Central memory CD8-positive, alpha-beta T cell (primary cell): ENCODE data around the gene MKRN2OS.

ENCODE experiments used
- ATAC-seq: fragments of 150-1000 bp; cut with Tn5 transposase; replicated peaks from 2 replicates; pipeline ENCODE4 v1.10.0; 2022; ENCODE audit warnings: mild to moderate bottlenecking, moderate FRiP score, moderate number of reproducible peaks; ENCODE audit not compliant: poor library complexity, severe bottlenecking; ENCODE audit errors: extremely low read depth
- DNase-seq, 2 donors: peaks; one replicate each; pipeline ENCODE4 v3.0.0; 2021; ENCODE audit warnings: low spot score in 2 of 2
- H3K27ac Mint-ChIP-seq: one replicate; pipeline ENCODE4 v1.8.0; 2022; ENCODE audit warnings: low read depth, mild to moderate bottlenecking, moderate library complexity, mixed read lengths
- H3K27me3 Mint-ChIP-seq: one replicate; pipeline ENCODE4 v1.8.0; 2022; ENCODE audit warnings: mixed read lengths
- H3K36me3 Mint-ChIP-seq: one replicate; pipeline ENCODE4 v1.8.0; 2022; ENCODE audit warnings: mild to moderate bottlenecking, moderate library complexity, mixed read lengths; ENCODE audit not compliant: insufficient read depth
- H3K4me1 Mint-ChIP-seq: one replicate; pipeline ENCODE4 v1.8.0; 2022; ENCODE audit warnings: mixed read lengths
- H3K4me3 Mint-ChIP-seq: one replicate; pipeline ENCODE4 v1.8.0; 2022; ENCODE audit warnings: mild to moderate bottlenecking, moderate library complexity, mixed read lengths
- H3K9me3 Mint-ChIP-seq: one replicate; pipeline ENCODE4 v1.8.0; 2022; ENCODE audit warnings: mixed read lengths

MKRN2OS gene

DNA sequence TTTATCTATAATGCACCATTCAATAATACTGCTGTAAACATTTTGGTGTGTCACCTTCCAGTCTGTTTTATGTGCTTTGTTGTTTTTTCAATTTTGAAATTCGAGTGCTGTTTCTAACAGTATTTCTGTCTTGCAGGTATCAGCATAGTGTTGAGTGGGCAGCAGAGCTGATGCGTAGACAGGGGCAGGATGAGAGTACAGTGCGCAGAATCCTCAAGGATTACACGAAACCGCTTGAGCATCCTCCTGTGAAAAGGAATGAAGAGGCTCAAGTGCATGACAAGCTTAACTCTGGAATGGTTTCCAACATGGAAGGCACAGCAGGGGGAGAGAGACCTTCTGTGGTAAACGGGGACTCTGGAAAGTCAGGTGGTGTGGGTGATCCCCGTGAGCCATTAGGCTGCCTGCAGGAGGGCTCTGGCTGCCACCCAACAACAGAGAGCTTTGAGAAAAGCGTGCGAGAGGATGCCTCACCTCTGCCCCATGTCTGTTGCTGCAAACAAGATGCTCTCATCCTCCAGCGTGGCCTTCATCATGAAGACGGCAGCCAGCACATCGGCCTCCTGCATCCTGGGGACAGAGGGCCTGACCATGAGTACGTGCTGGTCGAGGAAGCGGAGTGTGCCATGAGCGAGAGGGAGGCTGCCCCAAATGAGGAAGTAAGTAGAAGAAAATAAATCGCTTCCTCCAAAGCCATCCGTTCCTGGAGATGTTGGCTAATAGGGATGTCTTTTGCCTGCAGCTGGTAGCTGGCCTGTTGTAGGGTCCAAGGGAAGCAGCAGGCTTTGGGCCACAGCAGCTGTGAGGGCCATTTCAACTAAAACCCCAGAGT lies 42.0 kb downstream of the MKRN2OS start:
- Mint-ChIP-seq H3K27ac (no peak overlapping the region), H3K4me1 (no peaks in the 10 kb centered on the region), H3K4me3 (no peak overlapping the region), H3K36me3 (peaks cover 29% of the 10 kb centered on the region), H3K9me3 (no peaks in the 10 kb centered on the region), H3K27me3 (no peaks in the 10 kb centered on the region)
- ATAC-seq (no peak), DNase-seq (no peak)

DNA sequence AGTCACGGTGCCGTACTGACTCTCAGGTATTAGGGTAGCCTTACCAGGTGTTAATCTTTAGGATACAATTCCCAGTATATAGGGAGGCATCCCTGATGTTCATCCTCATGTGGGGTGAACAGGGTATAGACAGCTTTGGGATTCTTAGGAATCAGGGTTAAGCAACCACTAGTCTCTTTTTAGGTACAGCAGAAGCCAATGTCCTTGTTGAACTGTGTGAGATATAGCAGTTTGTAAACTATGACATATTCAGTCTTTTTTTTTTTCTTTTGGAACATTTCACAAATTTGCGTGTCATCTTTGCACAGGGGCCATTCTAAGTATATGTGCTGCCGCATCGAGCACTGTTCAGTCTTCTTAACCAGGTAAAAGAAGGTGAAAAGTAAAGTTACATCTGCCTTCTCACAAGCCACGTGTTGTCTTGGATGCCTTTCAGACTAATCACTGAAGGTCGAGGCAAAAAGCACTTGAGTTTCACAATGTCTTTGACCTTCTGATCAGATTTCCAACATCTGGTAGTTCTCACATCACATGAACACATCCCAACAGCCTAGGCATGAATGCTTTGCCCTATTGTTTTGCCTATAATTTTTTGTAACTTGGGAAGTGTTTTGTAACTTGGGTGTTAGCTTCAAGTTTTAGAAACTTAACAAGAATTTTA lies 43.8 kb downstream of the MKRN2OS start:
- Mint-ChIP-seq H3K9me3 (no peaks in the 10 kb centered on the region), H3K4me3 (no peak overlapping the region), H3K27me3 (no peaks in the 10 kb centered on the region), H3K4me1 (no peaks in the 10 kb centered on the region), H3K36me3 (peaks cover 29% of the 10 kb centered on the region), H3K27ac (no peak overlapping the region)
- ATAC-seq (no peak), DNase-seq (no peak)

- Mint-ChIP-seq H3K9me3 (no peaks in the 10 kb centered on the region), H3K4me1 (no peaks in the 10 kb centered on the region), H3K4me3 (no peak overlapping the region), H3K27ac (no peak overlapping the region), H3K36me3 (peaks cover 26% of the 10 kb centered on the region), H3K27me3 (no peaks in the 10 kb centered on the region)
- ATAC-seq (no peak), DNase-seq (no peak)
Measured at GRCh38 chr3:12499474-12499873, 45.8 kb downstream of the MKRN2OS start.

GRCh38 chr3:12496453-12496761 lies 48.9 kb downstream of the MKRN2OS start:
- H3K4me1 Mint-ChIP-seq, result no peaks in the 10 kb centered on the region
- H3K9me3 Mint-ChIP-seq, result no peaks in the 10 kb centered on the region
- no peak overlapping the region for H3K4me3 Mint-ChIP-seq
- ATAC-seq (no peak), DNase-seq (no peak)
- peaks cover 16% of the 10 kb centered on the region for H3K36me3 Mint-ChIP-seq
- no peaks in the 10 kb centered on the region for H3K27me3 Mint-ChIP-seq
- no peak overlapping the region for H3K27ac Mint-ChIP-seq

GRCh38 chr3:12495749-12496452 lies 49.4 kb downstream of the MKRN2OS start:
- H3K4me1 Mint-ChIP-seq, result no peaks in the 10 kb centered on the region
- H3K27me3 Mint-ChIP-seq, result no peaks in the 10 kb centered on the region
- H3K4me3 Mint-ChIP-seq, result no peak overlapping the region
- H3K27ac Mint-ChIP-seq, result no peak overlapping the region
- DNase-seq, result no peak
- no peak for ATAC-seq
- H3K9me3 Mint-ChIP-seq, result no peaks in the 10 kb centered on the region
- H3K36me3 Mint-ChIP-seq, result peaks cover 17% of the 10 kb centered on the region

DNA sequence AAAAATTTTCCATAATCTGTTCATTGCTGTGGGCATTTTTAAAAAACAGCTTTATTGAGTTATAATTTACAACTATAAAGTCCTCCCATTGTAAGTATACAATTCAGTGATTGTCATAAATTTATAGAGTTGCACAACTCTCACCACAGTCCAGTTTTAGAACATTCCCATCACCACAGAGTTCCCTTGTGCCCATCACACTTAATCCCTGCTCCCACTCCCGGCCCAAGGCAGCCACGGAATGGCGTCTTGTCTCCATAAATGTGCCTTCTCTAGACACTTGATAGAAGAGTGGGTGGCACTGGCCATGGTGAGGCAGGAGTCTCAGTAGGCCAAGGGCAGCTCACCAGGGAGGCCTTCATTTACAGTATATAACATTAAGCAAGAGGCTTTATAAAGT lies 54.8 kb downstream of the MKRN2OS start:
- H3K27ac Mint-ChIP-seq, result no peak overlapping the region
- H3K9me3 Mint-ChIP-seq, result no peaks in the 10 kb centered on the region
- DNase-seq (no peak), ATAC-seq (no peak)
- H3K4me3 Mint-ChIP-seq, result no peak overlapping the region
- H3K4me1 Mint-ChIP-seq, result peaks cover 18% of the 10 kb centered on the region
- H3K27me3 Mint-ChIP-seq, result no peaks in the 10 kb centered on the region
- peaks cover 15% of the 10 kb centered on the region for H3K36me3 Mint-ChIP-seq

GRCh38 chr3:12489832-12490231 lies 55.5 kb downstream of the MKRN2OS start:
- Mint-ChIP-seq H3K36me3 (peaks cover 15% of the 10 kb centered on the region), H3K4me3 (no peak overlapping the region), H3K27ac (no peak overlapping the region), H3K4me1 (peaks cover 25% of the 10 kb centered on the region), H3K27me3 (no peaks in the 10 kb centered on the region), H3K9me3 (no peaks in the 10 kb centered on the region)
- DNase-seq, result no peak
- no peak for ATAC-seq
